UCSD-AML1 (cell line): ENCODE results near the gene SAPCD2.

Experiments used
- DNase-seq: peaks from one replicate; lab custom pipeline; 2025; ENCODE audit not compliant: unreplicated experiment; lab: John Stamatoyannopoulos, UW

SAPCD2 gene

DNA sequence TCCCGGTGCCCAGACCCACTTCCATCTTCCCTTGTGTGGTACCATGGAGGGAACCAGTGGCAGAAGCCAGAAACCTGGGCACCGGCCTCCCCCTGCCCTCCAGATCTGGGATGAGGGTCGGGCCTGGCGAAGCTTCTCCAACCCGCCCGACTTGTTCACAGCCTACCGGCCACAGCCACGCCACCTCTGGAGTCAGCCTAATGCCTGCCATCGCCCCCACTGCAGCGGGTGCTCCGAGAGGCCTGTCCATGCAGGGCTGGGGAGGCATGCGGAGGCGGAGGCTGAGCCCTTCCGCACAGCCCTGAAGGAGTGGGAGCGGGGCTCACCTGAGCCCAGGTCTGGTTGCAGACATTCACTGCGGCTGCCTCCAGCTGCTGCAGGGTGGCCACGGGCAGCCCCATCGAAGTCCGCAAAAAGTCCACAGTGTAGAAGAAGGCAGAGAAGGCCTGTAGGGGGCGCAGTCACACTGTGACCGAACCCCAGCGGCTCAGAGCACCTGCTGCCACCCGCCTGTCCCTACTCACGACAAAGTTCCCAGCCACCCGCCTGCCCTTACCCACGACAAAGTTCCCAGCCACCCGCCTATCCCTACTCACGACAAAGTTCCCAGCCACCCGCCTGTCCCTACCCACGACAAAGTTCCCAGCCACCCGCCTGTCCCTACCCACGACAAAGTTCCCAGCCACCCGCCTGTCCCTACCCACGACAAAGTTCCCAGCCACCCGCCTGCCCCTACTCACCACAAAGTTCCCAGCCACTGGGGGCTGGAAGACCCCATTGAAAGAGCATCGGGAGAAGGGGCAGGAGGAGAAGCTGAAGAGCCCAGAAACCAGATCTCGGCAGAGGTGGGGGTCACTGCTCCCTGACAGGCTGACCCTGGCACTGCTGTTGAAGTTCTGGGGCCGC, 20.6 kb downstream of the SAPCD2 start:
- peak; percentile 69 for DNase-seq

DNA sequence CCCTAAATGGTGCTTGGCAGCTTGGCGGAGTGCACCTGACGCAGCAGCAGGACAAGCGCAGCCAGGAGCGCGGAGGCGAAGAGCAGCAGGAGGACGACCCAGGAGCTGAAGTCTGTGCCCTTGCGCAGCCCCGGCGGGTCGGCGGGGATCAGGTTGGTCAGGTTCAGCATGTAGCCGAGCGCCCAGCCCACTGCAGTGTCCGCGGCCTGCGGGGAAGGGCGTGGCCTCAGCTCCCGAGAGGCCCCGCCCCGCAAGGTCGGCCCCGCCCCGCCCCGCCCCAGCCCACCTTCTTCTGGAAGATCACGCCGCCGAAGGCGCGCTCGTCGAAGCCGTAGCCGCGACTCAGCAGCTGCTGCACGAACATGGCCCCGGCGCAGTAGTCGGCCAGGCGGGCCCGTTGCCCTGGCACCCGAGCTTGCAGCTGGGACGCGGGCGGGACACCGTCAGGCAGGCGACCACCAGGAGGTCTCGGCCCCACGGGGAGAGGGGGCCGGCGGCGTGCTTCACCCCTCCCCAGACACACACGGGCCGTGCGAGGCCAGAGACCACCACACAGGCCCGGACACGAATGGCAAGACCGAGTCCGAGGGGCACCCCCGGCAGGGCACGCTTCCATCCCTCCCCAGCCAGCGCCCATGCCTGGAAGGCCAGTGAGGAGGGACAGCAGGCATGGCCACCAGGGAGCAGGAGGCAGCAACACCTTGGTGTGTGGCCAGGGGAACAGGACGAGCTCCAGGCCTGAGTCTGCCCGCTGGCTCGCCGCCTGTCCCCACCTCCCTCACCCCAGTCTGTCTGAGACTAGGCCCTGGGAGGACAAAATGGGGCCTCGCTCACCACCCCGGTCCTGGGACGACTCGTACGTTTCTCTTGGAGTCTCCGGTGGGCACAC, 21.5 kb downstream of the SAPCD2 start:
- DNase-seq: no peak

DNA sequence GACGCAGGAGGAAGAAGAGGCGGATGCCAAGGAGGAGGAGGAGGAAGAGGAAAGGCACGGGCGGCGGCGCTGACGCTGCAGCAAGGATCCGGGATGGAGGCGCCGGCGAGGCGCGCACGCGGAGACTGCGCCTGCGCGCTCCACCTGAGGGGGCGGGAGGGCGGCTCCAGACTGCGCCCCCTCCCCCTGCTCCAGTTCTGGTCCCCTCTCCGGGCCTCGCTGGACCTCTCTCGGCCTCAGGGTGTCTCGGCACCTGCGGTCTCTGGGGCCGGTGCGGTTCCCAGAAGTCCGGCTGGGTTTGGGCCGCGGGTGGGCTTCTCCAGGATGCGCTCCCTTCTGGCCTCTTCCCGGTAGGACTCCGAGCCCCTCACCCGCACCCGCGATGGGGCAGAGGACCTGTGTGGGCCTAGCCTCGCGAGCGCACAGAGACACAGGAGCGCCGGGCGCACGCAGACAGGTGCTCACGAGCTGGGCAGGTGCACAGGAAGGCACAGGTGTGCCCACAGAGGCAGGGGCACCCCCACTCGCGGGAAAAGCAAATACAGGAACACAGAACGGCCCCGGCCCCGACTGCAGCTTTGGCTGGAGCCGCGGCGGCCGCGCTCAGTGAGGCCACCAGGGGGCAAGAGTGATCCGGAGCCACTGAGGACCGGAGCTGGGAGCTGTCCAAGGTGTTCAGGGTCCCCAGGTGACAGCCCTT, 24.1 kb downstream of the SAPCD2 start, which contains the start of gene NPDC1:
Gene NPDC1, minus strand, starts transcription at position 90 of the 700 bp plus-strand sequence. CDS start 188 bp downstream, outside the sequence.
- peak; percentile 84 for DNase-seq

DNA sequence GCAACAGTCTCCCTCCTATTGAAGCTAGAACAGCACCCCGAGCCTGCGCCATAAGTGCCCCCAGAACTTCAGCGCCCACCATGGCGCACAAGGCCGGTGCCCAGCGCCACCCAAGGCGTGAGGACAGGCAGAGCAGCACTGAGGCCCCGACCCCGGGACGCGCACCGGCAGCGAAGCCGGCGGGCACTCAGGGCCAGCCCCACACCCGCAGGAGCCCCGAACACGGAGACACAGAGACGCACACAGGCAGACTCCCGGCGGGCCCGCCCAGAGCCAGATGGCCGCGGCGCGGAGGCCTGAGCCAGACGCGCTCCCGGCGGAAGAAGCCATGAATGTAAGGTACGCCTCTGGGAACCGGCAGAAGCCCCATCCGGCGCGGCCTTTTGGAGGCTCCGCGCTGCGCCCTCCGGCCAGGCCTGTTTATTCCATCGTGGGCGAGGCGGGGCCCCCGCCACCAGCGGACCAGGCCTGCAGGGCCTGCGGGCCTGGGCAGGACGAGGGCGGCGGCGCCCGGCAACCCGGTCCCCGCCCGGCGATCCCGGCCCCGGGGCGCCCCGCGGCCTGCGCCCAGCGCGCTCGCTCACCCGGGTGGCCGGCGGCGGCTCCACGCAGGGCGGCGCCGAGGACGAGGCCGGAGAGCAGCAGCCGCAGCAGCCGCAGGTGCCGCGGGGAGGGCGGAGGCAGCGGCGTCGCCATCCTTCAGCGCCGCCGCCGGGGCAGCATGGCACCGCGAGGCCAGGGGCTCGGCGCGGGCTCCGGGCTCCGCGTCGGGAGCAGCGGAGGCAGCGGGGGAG, 24.9 kb downstream of the SAPCD2 start:
- DNase-seq: peak; percentile 39

DNA sequence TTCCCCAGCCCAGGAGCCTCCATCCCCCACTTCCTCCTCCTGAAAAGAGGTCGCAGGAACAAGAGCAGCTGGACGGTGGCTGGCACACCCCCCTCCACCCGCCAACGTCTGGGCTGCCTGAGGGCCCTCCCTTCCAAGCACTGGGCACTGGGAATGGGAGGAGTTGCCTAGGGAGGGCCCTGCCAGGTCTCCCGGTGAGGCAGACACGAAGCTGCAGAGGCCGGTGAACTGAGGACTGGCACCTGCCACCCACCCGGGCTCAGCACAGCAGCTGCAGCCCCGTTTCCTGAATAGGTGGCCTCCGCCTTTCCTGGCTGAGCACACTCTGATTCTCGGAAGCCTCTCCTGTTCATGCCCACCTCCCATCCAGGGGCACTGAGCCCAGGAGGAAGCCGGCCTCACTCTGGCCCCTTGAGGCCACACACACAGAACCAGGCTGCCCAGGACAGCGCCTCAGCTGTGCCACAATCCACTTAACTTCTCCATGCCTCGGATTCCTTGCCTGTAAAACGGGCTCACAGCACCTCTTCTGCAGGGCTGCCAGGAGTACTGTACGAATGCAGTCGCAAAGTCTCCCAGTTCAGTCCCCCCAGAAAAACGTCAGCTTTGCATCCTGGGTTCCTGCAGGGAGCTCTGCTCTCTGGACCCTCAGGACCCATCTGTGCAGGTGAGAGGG, 25.7 kb downstream of the SAPCD2 start:
- peak; percentile 66 for DNase-seq

DNA sequence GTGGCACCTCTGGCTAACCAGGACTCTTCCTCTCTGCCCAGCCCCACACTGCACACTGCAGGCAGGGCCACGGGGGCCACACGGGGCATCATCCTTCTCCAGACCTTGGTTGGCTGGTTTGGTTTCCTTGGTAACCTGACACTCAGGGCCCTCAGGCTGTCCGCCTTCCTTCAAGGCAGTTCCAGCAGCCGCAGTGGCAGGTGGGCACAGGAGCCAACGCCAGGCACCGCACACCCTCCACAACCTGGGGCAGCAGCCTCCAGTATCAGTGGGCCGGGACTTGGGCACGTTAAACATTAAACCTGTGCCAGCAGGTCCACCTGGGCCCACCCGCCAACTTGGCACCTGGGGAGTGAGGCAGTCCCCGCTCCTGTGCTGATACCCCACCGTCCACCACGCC, 26.3 kb downstream of the SAPCD2 start:
- DNase-seq: no peak

DNA sequence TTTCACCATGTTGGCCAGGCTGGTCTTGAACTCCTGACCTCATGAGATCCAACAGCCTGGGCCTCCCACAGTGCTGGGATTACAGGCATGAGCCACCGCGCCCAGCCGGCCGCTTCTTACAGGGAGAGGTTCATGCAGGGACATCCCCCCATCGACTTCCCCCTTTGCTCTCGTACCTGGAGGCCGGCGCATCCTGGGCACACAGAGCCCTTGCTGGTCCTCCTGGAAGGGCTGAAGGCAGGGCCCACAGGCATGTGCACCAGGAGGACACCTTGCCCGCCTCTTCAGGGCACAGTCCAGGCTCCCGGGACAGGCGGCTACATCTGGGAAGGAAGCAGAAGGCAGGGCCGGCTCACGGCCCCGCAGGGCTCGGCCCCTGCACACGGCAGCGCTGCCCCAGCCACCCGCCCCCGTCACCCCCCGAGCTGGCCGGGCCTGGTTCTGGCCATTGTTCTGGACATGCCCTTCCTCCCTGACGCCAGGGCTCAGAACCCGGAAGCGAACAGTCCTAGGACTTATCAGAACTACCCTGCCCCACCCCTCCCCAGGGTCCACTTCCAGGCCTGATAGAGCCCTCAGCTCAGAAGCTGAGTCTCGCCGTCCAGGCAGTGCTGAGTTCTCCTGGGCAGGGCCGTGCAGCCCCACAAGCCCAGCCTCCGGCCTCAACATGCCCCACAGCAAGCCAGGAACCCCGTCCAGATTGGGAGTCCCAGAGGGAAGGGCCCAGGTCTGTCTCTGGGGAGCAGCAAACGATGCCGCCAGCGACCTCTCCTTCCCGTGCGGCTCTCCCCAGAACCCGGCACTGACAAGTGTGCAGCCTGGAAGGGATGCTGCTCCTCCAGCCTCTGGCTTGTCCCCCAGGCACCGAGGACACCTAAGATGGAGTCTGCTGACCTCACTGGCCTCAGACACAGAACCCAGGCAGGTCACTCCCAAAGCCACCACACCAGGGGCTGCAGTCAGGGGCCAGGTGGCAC, 27.3 kb downstream of the SAPCD2 start:
- DNase-seq: no peak

DNA sequence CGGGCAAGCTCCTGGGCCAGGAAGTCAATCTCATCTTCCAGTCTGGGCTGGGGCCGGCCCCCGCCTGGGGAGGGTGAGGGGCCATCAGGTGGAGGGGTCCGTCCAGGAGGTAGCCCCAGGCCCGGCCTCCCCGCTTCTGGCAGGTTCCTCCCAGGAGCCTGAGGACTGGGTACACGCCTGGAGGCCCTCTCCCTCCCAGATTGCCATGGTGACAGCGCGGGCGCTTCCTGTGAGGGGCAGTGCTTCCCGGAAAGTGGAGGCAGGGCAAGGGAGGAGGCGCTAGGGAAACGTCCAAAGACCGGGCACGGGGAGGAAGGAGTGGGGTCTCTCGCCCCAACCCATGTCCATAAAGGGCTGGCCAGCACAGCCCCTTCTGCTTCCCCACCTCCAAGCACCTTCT, 29.2 kb downstream of the SAPCD2 start:
- DNase-seq: peak; percentile 19

DNA sequence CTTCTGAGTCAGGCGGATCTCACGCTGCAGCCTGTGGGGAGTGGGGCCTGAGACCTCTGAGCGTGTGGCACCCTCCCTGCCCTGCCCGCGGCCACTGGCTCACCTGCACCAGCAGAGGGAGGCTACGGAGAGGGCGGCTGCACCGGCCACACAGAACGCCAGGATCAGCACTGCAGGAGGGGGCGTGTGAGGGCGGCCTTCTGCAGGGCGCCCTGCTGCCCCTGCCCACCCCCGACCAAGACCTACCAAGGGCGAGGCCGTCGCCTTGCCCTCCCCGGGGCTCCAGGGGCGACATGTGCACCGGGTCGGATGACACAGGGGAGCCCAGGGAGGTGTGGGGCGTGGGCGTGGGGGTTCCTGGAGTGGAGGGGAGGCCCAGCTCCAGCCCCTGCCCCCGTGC, 29.8 kb downstream of the SAPCD2 start:
- no peak for DNase-seq

DNA sequence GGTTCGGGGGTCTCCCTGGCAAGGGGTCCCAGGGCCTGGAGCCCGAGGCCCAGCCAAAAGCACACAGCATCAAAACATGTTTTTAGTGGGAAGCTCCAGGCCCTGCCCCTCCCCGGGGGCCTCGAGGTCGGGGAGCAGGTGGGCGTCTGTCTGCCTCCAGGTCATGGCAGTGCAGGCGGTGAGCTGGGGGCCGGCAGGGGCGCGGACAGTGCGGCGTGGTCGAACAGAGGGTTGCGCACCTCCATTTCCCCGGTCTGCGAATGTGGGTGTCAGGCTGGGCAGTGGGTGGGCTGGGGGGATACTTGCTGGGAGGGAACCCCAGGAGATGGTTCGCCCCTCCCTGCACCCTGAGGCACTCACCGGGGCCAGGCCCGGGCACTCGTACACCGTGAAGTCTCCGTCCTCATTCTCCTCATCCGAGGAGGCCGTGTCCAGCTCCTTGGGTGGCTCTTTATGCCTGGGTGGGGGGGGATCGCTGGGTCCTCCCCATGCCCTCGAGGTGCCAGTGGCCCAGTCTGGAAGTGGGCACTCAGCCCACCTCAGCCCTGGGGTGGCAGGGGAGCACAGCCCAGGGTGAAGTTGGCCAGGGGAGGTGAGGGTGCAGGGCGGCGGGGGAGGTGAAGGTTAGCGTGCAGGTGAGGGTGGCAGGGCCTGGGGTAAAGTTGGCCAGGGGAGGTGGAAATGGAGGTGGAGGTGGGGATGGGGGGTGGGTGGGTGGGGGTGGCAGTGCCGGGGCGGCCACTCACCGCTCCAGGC, 30.6 kb downstream of the SAPCD2 start:
- DNase-seq: no peak

DNA sequence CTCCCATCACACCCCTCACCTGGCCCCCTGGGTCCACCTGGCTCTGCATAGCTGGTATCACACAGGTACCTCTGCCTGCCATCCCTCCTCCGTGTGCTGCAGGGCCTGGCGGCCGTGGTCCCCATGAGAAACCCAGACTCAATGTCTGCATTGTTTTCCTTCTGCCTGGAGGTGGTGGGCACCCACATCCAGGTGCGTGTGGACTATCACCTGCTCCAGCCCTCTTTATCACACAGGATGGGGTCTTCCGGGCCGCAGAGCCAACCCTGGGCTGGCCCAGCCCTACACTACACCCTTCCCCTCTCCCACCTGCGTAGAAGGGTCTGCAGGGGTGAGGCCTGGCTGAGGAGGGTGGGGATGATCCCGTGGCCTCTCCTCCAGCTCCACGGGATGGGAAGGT, 31.4 kb downstream of the SAPCD2 start:
- no peak for DNase-seq

DNA sequence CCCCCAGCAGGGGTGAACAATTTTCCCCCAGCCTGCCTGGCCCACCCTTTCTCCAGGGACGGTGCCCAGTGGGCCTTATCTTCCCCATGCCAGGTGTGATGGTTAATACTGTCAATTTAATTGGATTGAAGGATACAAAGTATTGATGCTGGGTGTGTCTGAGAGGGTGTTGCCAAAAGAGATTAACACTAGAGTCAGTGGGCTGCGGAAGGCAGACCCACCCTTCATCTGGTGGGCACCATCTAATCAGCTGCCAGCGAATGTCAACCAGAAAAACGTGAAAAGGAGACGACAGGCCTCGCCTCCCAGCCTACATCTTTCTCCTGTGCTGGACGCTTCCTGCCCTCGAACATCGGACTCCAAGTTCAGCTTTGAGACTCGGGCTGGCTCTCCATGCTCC, 32.9 kb downstream of the SAPCD2 start:
- no peak for DNase-seq

DNA sequence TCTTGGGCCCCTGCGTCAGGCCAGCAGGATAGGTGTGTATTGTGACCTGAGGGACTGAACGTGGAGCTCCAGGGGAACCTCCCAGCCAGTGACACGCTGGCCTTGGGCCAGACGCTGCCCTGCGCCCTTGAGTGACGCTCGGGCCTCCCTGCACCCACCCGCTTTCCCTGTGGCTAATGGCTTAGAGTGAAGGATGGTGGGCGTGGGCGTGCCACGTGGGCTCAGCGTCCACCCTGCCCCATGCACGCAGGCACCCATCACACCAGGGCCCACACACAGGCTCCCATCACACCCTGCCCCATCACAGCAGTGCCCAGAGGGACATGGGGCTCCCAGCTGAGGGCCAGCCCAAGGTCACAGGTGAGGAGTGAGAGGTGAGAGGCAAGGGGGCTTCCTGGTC, 33.3 kb downstream of the SAPCD2 start:
- DNase-seq: no peak

DNA sequence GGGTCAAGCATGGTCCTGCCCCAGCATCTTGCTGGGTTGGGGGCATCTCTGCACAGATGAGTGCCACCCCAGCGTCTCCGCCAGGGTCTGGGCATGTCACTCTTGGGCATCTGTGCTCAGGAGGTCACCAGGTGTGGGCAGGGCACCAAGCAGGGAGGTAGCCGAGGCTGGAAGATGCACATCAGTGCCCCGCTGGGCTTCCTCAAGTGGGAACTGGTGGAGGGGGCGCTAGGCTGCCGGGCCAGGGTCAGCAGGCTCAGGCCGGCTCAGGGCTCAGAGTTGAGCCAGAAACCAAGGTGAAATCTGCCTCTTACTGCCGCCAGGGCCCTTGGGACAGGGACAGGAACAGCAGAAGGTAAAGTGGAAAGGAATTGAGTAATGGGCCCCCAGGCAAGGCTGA, 34.4 kb downstream of the SAPCD2 start:
- no peak for DNase-seq

DNA sequence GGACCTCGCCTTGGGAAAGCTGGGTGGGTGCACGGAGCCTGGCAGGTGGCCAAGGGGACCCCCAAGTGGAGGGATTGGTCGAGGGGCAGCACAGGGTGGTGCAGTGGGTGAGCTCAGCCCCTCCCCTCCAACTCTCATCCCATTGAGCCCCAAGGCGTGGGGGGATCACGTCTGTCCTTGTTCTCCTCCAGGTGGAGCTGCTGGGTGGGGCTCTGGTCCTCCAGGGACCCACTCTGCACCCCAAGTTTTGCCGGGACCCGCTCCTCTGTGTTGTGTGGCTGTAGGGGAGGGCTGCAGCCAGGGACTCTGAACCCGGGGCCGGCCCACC, 34.9 kb downstream of the SAPCD2 start:
- no peak for DNase-seq

DNA sequence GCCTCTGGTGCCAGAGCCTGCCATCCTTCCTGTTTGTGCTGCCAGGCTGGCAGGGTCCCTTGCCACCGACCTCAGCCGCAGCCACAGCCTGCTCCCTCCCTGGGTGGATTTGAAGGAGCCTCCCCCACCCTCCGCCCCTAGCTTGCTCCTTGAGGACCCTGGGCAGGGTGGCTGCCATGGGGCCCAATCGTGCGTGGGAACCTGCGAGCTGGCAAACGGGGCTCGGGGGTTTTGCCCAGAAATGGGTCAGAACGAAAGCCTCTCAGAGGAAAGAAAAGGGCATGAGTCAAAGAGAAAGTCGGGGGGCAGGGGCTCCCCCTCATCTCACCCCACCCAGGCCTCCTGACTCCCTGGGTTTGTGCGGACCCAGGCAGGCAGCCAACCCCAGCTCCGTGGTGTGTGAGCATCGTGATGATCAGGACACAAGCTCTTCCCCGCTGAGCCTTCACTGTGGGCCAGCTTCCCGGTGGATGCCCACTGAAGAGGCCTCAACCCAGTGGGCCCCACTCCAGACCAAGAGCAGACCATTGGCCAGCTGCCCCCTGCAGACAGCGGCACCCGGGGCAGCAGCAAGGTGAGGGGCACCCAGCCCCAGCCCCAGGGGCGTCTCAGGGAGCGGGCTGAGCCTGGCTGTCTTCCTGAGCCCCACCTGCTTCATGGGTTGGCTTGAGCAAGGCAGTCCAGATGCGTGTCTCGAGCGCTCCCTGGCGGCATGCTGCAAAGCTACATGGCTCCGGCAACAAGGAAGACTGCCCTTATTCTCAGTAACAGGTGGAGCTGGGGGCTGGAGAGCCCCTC, 35.4 kb downstream of the SAPCD2 start:
- DNase-seq: peak; percentile 82

DNA sequence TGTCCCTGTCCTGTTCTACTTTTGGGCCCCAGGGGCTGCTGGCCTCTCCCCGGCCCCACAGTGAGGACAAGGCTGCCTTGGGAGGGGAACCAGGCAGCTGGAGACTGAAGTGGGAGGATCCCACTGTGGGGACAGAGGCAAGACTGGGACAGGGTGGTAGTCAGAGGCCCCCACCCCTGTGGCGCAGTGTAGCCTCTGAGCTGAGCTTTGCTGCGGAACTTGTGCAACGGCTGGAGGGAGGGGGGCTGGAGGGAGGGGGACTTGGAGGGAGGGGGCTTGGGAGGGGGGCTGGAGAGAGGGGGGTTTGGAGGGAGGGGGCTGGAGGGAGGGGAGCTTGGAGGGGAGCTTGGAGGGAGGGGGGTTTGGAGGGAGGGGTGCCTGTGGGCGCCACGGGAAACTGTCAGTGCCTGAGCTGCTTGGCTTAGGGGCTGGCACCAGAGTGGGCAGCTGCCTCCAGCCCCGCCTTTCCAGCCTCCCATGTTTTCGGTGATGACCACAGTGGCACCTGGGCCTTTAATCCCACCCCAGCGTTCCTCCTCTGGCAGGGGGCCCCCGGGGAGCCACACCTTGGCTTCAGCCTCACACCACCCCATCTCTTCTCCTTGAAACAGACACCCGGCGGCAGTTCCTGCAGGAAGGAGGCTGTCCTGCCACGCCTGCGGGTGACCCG, 36.2 kb downstream of the SAPCD2 start:
- DNase-seq: peak; percentile 47
